HFF-Myc (cell line): ENCODE results near the gene ASPRV1.

ENCODE experiments used
- DNase-seq: peaks from one replicate; pipeline ENCODE4 v3.0.0-alpha.2; 2011; ENCODE audit warnings: low read depth; ENCODE audit errors: extremely low read depth
- H3K4me3 ChIP-seq: replicated peaks from 2 replicates; pipeline ENCODE4 v1.5.1; 2011; ENCODE audit warnings: low read depth, mild to moderate bottlenecking, control low read depth, low read length
- TF ChIP-seq, protein P1 (sequence below): IDR thresholded peaks from 2 replicates; pipeline ENCODE4 v1.5.1; 2012; ENCODE audit warnings: mild to moderate bottlenecking, low read depth, low read length, control low read depth; ENCODE audit errors: missing control alignments

Gene ASPRV1

DNA sequence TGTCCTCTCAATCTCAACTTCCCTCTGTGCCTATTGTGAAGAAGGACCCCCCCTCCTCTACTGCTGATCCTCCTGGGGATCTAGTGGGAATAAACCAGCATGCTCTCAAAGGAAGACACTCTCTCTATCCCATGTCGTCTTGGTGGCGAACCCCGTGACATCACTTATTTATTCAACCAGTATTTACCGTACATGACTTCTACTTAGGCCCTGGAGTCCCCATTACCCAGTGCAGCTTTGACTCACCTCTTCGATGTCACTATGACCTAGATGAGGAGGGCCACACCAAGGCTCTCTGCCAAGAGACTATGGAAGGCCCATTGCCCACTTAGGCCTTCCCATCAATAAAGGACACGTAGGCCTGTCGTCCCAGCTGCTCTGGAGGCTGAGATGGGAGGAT, 16.7 kb downstream of the ASPRV1 start:
- DNase-seq: no peak
- no peak overlapping the region for H3K4me3 ChIP-seq
- TF ChIP-seq, protein P1, sequence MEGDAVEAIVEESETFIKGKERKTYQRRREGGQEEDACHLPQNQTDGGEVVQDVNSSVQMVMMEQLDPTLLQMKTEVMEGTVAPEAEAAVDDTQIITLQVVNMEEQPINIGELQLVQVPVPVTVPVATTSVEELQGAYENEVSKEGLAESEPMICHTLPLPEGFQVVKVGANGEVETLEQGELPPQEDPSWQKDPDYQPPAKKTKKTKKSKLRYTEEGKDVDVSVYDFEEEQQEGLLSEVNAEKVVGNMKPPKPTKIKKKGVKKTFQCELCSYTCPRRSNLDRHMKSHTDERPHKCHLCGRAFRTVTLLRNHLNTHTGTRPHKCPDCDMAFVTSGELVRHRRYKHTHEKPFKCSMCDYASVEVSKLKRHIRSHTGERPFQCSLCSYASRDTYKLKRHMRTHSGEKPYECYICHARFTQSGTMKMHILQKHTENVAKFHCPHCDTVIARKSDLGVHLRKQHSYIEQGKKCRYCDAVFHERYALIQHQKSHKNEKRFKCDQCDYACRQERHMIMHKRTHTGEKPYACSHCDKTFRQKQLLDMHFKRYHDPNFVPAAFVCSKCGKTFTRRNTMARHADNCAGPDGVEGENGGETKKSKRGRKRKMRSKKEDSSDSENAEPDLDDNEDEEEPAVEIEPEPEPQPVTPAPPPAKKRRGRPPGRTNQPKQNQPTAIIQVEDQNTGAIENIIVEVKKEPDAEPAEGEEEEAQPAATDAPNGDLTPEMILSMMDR: no peak

- no peak for DNase-seq
- TF ChIP-seq, protein P1: no peak
Measured at GRCh38 chr2:69943843-69944525, 17.4 kb downstream of the ASPRV1 start.

DNA sequence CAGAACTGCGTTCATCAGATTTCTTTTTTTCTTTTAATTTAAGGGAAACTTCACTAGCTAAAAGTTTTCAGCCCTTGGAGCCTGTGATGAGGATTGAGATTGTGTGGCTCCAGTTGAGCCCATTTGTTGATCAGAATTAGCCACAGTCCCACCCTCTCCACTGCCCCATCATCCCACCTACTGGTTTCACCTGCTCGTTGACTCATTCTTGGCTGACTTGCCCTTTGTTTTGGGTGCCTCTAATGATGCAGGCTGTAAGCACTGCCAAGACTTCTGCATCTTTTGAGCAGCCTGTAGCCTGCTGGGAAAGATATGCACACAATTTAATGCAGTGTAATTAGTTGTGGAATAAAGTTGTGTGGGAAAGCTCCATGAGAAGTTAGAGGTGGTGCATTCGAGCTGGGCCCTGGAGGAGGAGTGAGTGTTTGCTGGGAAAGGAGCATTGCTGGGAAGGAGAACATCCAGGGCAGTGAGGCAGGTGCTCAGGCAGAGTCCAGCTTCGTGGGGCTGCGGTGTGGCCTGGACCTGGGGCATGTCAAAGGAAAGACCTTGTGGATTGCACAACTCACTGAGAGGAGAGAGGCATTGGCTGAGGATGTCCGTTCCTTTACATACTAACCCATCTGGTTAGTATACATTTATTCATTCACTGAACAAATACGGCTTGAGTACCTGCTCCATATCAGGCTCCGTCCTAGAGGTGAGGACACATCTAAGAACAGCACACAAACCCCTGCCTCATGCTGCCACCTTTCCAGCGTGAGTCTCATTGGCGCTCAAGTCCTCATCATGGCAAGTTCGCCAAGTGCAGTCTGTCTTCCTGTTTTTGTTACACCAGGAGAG, 18.2 kb downstream of the ASPRV1 start:
- TF ChIP-seq, protein P1: no peak
- H3K4me3 ChIP-seq: no peak overlapping the region
- no peak for DNase-seq

More at GRCh38 chr2:69943843-69944525, 17.4 kb downstream of the ASPRV1 start:
- H3K4me3 ChIP-seq: no peak overlapping the region

DNA sequence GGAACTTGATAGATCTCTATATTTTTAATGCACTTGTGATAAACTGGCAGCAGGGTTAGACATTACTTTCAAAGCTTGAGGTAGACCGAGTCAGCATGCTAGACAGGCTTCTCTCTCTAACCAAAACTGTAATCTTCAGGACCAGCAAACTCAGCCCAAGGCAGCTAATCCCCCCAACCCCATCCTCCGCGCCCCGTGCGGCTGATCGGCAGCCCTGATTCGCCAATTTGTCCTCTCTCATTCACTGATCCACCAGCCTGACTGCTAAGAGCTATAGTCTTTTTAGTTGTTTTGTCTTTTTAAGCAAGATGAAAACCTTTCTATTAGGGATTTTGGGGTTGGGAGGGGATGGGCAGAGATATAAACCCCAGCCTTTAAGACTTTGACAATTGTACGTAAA, 20.7 kb downstream of the ASPRV1 start:
- DNase-seq: no peak
- TF ChIP-seq, protein P1: no peak
- no peak overlapping the region for H3K4me3 ChIP-seq

GRCh38 chr2:69939722-69940121, 21.7 kb downstream of the ASPRV1 start:
- TF ChIP-seq, protein P1: no peak
- no peak for DNase-seq
- H3K4me3 ChIP-seq: no peak overlapping the region

DNA sequence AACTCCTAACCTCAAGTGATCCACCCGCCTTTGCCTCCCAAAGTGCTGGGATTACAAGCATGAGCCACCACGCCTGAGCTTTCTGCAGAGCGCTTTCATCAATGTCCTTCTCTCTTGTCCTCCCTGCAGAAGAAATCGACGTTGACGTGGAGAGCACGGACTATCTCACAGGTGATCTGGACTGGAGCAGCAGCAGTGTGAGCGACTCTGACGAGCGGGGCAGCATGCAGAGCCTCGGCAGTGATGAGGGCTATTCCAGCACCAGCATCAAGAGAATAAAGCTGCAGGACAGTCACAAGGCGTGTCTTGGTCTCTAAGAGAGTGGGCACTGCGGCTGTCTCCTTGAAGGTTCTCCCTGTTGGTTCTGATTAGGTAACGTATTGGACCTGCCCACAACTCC, 23.5 kb downstream of the ASPRV1 start:
- no peak for DNase-seq
- H3K4me3 ChIP-seq: no peak overlapping the region
- TF ChIP-seq, protein P1: no peak
